Right lobe of liver (tissue), 6 donors: ENCODE measurements around the gene RAPGEF2. TPM values are rescaled to one million over a fixed set of nuclear protein-coding genes. Genes with fewer than 3 reads are reported as not detected.
"Not testable (repeated sequence)": the region's sequence is repeated elsewhere in the genome, so short reads cannot be mapped to it uniquely, and the experiment has no call there.

Experiments
- ATAC-seq, 4 donors: fragments of 200-7000 bp; cut with Tn5 transposase; one replicate each; pipeline ENCODE4 v1.9.1; 2020; ENCODE audit warnings: mild to moderate bottlenecking in 4 of 4, moderate library complexity in 4 of 4
- DNase-seq, 3 donors: peaks; one replicate each; pipeline ENCODE4 v3.0.0-alpha.2; 2020
- H3K27ac ChIP-seq, 3 donors: fragments of 200-600 bp; one replicate each; pipeline ENCODE4 v1.8.0; 2022
- H3K27me3 ChIP-seq, 2 donors: fragments of 200-600 bp; one replicate each; pipeline ENCODE4 v1.8.0; 2022
- H3K36me3 ChIP-seq, 4 donors: fragments of 200-600 bp; sonication (generic) in 1 of 4; one replicate each; pipeline versions ENCODE4 v1.5.1 to v1.8.0; 2017 to 2022; ENCODE audit warnings: control low read depth in 1 of 4
- H3K4me1 ChIP-seq, 4 donors: fragments of 200-600 bp; sonication (generic) in 1 of 4; one replicate each; pipeline versions ENCODE4 v1.5.1 to v1.8.0; 2017 to 2022; ENCODE audit warnings: control low read depth in 1 of 4
- H3K4me3 ChIP-seq, 3 donors: fragments of 200-600 bp; one replicate each; pipeline ENCODE4 v1.8.0; 2022
- H3K9me3 ChIP-seq, 4 donors: fragments of 200-600 bp; sonication (generic) in 1 of 4; one replicate each; pipeline versions ENCODE4 v1.5.1 to v1.8.0; 2017 to 2022; ENCODE audit warnings: control low read depth in 1 of 4
- CTCF ChIP-seq, 4 donors: fragments of 200-600 bp in 3 of 4; fragments of 450-650 bp in 1 of 4; IDR thresholded peaks; one replicate each; pipeline versions ENCODE4 v1.5.1 to v1.8.0; 2016 to 2022; ENCODE audit warnings: antibody characterized with exemption in 4 of 4, mild to moderate bottlenecking in 2 of 4
- POLR2A ChIP-seq: fragments of 450-650 bp; IDR thresholded peaks from one replicate; pipeline ENCODE4 v1.6.1; 2017; ENCODE audit warnings: antibody characterized with exemption, mild to moderate bottlenecking
- WGBS: methylation state at CpG from one replicate; pipeline ENCODE4 v1.1.6; 2018; ENCODE audit warnings: low coverage, low lambda C conversion rate; ENCODE audit not compliant: insufficient coverage; ENCODE audit errors: missing lambda C conversion rate; 5-methylcytosine and 5-hydroxymethylcytosine counted together
- intact Hi-C, 2 donors: fragments of 100-400 bp; cut with DNase I; formaldehyde crosslinking; loops; one replicate each; pipeline versions ENCODE4 v1.11.2 to v1.14.1; 2022
- total RNA-seq, 6 experiments: library from RNA; depleted of rRNA in 2 of 6; stranded (reverse); fragments of >200 nt in 2 of 6; fragmentation: NEBNext Ultra II Directional in 3 of 6; extraction: Animal tissue kit (Norgen Biotek cat#: 25700) in 3 of 6; gene quantifications; one replicate each; pipeline versions ENCODE4 v1.1.0 to v1.2.4, GENCODE V29; 2016 to 2023
- donor health status: DM: no; HTN: yes; CAD: no.
- donor health status: DM: no; HTN: no; CAD: no.
- donor health status: DM: no; HTN: no; CAD: no.
- donor health status: DM: no; HTN: yes; CAD: no.
- donor health status: DM: no; HTN: yes; CAD: no.

Gene RAPGEF2
- total RNA-seq, 6 experiments from 2014 or later = 22.1 to 32.1 (median 27.2) TPM

DNA sequence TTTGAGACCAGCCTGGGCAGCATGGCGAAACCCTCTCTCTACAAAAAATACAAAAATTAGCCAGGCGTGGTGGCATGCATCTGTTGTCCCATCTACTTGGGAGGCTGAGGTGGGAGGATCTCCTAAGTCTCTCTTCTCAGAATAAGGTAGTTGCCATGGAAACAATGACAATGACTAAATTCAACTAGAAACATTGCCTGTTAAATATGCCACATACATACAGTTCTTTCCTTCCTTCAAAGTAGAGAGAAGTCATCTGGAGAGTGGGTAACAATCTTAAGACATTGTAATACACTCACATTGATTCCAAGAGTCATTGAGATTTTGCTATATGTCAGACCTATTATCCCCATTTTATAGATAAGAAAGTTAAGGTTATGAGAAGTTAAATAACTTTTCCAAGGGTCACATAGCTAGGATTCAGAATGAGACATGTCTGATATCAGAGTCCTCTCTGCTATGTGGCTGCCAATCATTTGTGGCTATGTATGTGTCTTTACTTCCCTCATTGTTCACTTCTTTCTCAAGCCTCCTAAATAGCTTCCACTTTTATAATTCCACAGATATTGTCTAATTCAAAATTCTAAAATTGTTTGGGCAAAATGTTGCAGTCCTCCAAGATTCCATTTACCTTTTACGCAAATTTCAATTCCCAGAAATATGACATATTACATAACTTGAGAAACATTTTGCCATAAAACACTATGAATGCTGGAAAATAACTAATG lies 37.2 kb upstream of the RAPGEF2 start:
- Histone ChIP-seq H3K9me3 (no peaks in the 10 kb centered on the region), H3K4me1 (no peaks in the 10 kb centered on the region), H3K36me3 (no peaks in the 10 kb centered on the region), H3K4me3 (no peak overlapping the region), H3K27ac (no peak overlapping the region), H3K27me3 (no peaks in the 10 kb centered on the region)
- intact Hi-C loops = no loop called here
- no peak for TF ChIP-seq CTCF (IDR thresholded peaks at IDR 0.05)
- TF ChIP-seq POLR2A = no peak
- 95% methylated on average over 3 of the region's 3 CpGs for WGBS
- DNase-seq = no peak
- no peak for ATAC-seq

- H3K4me3 ChIP-seq, intact Hi-C loops, ATAC-seq, H3K27me3 ChIP-seq, H3K4me1 ChIP-seq, DNase-seq, H3K9me3 ChIP-seq, H3K36me3 ChIP-seq, H3K27ac ChIP-seq: not testable (repeated sequence)
- WGBS = 82% methylated on average over 4 of the region's 5 CpGs
These were observed 34.7 kb upstream of the RAPGEF2 start for GRCh38 chr4:159068139-159068538.

GRCh38 chr4:159069922-159070321 lies 33.0 kb upstream of the RAPGEF2 start:
- Histone ChIP-seq H3K27ac (no peak overlapping the region), H3K4me3 (no peak overlapping the region), H3K27me3 (no peaks in the 10 kb centered on the region), H3K4me1 (no peaks in the 10 kb centered on the region), H3K9me3 (no peaks in the 10 kb centered on the region), H3K36me3 (no peaks in the 10 kb centered on the region)
- TF ChIP-seq POLR2A = no peak
- no peak for TF ChIP-seq CTCF (IDR thresholded peaks at IDR 0.05)
- ATAC-seq (no peak), DNase-seq (no peak)
- WGBS = 76% methylated on average over 3 of the region's 3 CpGs
- intact Hi-C loops = no loop called here

GRCh38 chr4:159070742-159071141 lies 32.1 kb upstream of the RAPGEF2 start:
- 69% methylated on average over 4 of the region's 4 CpGs for WGBS
- ATAC-seq (no peak), DNase-seq (no peak)
- intact Hi-C loops = no loop called here
- Histone ChIP-seq H3K36me3 (no peaks in the 10 kb centered on the region), H3K9me3 (no peaks in the 10 kb centered on the region), H3K27me3 (no peaks in the 10 kb centered on the region), H3K4me1 (no peaks in the 10 kb centered on the region), H3K4me3 (no peak overlapping the region), H3K27ac (no peak overlapping the region)
- TF ChIP-seq POLR2A (no peak), CTCF (IDR thresholded peaks at IDR 0.05) (no peak)

DNA sequence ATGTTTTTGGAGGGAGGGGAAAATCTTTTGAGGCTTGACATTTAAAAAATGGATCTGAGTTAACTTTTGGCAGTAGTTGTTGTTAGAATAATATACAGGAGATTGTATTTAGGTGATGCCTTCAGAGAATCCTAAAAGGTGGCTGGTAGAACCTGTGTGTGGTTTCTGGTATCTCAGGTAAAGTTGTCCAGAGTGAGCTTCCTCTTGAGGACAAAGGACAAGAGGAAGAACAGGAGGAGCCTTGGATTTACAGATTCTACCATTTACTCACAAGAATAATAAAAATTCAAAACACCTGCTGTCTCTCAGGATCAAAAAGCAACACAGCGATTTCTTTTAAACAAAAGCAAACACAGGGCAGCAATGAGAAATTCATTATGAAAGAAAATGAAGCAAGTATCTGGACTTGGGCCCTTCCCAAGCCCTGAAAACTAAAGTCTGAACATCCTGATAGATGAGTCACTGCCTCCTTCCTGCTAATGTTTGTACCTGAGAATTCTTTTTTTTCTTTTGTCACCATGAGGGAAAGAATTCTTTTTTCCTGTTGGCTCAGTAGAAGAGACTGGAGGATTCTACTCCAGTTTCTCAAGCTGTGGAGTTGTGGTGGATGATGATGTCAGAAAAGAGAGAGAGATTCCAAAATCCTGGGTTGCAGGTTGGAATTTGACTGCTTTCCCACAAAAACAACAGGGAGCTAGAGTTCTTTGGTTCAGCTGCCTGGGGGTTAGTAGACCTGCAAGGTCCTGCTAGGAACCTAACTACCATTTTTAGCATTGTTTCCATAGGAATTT lies 31.5 kb upstream of the RAPGEF2 start:
- DNase-seq (no peak), ATAC-seq (peak; percentile 23 to 94 (median 40))
- 11% methylated on average over 1 of the region's 1 CpG for WGBS
- no peaks in the 10 kb centered on the region for H3K4me1 ChIP-seq
- no peaks in the 10 kb centered on the region for H3K9me3 ChIP-seq
- TF ChIP-seq POLR2A (no peak), CTCF (IDR thresholded peaks at IDR 0.05) (no peak)
- no peak overlapping the region for H3K27ac ChIP-seq
- intact Hi-C loops = no loop called here
- no peak overlapping the region for H3K4me3 ChIP-seq
- H3K36me3 ChIP-seq = no peaks in the 10 kb centered on the region
- no peaks in the 10 kb centered on the region for H3K27me3 ChIP-seq
